ENCODE data around the gene CDH12.

CDH12 gene

DNA sequence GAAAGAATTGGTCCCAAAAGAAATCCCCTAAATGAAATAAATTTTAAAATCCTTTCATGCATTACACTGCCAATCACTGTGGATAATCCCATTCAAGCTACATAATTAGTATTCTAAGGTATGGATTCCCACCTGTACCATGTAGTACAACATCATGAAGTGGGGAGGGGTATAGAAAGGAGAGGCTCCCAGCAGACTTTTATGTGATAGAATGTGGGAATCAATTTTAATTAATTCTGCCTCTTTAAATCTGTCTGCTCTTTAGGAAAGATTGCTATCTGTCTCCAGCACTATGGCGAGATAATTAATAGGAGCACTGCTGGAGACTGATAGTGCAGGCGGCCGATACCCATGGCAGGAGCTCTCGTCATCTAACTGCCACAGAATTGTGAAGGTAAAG, 95.4 kb downstream of the CDH12 start:
- DNase-seq: no peak

DNA sequence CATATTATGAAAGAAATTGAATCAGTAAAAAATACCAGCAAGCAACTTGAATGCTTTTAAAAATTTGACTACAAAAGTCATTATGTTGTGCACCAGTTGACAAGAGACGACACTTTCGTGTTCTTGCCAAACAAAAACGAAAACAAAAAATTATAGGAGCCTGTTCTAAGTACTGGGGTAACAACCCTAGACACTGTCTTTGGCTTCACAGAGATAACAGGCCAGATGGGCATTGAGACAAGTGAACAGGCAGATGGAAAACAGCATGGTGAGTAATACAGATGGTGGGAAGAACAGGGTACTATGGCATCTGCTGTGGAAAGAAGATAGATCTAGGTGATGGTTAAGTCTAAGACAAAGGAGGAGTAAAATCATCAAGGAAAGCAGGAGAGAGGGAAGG, 99.0 kb downstream of the CDH12 start:
- no peak for DNase-seq

DNA sequence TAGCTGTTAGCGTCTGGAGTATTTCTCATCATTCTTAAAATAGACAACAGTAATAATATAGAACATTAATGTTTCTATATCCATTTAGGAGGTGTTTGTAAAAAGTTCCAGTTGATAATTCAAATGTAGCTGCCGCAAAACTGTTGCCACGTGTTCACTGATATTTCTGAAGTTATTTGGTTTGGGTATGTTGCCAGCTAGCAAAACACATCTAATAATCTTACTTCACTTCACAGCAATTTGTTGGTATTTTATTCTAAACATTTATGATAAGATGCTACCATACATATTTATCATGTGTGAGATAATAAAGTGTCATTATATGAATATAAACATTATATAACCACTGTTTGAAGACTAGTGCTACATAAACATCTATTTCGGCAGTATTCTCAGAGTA, 101.6 kb downstream of the CDH12 start:
- DNase-seq: no peak

DNA sequence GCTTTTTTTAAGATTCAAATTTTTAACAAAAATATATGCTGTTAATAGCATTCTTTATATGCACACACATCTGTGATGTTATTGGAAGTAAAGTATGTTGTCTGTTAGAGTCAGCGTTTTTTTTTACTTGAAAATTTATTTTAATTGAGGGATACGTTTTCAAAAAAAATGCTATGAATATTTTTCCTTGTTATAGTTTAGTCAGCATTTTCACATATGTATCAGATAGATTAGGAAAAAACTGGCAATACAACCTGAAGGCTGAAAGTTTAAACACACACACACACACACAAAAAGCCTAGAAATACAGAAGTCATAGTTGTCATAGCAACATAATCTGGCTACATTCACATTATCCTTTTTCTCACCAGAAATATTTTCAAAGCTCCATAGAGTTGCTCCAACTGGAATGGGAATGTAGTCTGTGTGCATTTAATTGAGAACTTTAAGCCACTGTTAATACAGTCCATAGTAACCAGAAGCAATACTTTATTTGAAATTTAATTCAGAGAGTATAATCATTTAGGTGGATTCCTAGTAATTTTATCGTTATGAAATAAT, 116.6 kb downstream of the CDH12 start:
- no peak for DNase-seq

DNA sequence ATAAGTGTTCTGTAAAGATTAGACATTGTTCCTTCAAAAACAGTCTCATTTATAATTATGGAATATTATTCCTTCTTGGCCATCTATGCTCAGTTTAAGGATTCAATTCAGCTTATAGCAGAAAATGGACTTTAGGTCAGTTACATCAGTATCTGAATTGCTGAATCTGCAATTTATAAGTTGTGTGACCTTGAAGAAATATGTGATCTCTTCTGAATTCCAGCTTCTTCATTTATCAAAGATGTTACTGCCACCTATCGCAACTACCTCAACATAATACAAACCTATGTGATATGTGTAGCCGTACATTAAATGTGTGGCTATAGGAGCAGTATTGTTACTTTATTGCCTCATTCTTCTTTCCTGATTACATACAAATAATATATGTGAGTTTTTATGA, 118.2 kb downstream of the CDH12 start:
- DNase-seq: no peak

DNA sequence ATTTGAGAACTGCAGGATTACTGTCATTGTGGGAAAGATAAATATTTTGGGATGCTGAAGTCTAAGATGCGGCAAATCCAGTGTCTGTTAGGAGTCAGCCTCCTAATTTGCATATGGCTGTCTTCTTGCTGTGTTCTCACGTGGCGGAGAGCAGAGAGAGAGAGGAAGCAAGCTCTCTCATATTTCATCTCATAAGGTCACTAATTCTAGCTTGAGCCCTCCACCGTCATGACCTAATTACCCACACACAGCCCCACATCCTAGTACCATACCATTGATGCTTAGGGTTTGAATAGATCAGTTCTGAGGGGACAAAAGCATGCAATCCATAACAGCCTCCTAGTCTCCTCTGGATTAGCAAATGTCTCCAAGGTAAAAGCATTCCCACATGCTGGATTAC, 124.5 kb downstream of the CDH12 start:
- no peak for DNase-seq

DNA sequence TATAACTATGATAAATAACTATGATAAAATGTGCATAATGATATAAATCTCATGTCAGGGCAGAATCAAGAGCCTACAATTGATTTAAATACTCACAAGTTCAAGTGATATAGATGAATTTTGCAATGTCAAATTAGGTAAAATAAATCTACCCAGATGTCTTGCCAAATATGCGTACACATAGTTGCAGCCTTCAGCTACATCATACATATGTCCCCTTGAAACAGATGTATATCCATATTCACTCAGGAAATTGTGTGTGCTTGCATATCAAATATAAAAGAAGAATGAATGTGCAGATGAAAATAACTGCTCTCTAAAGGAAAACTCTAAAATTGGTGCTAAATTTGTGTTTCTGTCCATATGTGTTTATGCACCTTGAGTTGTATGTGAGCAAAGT, 130.7 kb downstream of the CDH12 start:
- no peak for DNase-seq

DNA sequence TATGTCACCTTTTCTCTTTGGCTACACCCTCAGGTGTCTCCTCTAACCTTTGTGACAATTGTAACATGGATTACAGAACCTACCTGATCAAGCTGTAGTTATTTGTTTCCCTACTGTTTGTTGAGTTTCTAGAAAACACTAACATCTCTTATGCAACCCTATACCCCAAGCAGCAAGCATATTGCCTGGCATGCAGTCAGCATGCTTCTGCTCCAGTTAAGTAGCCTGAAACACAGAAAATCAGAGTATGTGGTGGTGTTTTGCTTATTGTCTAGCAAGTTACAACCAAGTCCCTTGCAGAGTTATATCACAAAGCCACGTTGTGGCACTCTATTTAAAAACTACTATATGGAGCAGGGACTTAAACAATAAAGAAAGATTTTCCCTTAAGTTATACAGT, 131.1 kb downstream of the CDH12 start:
- DNase-seq: no peak

DNA sequence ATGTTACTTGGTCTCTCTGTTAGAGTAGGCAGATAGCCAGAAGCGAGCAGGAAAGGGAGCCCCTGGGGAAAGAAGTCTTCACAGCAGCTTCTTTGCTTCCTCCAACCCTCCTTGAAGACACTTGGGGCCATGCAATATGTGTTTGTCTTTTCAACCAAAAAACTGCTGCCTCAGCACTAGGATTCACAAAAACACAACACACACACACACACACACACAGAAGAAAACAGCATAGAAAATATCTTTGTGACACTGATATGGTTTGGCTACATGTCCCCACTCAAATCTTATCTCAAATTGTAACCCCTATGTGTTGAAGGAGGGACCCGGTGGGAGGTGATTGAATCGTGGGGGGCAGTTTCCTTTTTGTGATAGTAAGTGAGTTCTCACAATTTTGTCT, 133.3 kb downstream of the CDH12 start:
- no peak for DNase-seq

DNA sequence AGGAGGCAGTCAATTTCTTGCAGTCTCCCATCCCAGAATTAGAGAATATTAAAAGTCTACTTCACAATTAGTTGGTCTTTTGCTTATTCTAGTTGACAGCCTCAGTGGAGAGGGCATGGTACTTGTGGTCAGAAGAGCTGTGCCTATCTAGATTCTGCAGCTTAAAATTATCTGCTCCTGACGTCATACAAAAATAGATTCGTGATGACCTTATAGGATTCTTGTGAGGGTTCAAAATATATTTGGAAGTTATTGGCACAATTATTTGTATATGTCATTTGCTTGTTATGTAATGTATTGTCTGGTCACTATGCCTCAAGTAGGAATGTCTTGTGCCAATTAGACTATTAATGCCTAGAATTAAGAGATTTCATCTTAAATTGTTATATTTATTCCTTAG, 142.5 kb downstream of the CDH12 start:
- no peak for DNase-seq

DNA sequence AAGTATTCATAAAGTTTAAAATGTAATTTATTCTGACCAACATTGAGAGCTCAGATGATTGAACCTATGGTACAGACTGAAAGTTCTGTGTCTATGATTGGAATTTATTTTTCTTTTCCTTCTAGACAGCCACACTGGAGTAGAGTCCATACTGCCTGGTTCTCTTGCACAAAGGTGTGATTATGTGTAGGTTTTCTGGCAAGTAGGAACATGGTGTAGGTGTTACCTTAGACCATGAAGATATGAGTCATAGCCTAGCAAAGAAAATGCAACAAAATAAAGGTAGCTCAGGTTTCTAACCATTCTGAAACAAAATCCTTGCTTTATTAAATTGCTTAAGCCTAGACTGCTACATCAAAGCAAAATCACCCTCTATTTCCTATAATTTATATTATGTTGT, 143.4 kb downstream of the CDH12 start:
- DNase-seq: no peak

DNA sequence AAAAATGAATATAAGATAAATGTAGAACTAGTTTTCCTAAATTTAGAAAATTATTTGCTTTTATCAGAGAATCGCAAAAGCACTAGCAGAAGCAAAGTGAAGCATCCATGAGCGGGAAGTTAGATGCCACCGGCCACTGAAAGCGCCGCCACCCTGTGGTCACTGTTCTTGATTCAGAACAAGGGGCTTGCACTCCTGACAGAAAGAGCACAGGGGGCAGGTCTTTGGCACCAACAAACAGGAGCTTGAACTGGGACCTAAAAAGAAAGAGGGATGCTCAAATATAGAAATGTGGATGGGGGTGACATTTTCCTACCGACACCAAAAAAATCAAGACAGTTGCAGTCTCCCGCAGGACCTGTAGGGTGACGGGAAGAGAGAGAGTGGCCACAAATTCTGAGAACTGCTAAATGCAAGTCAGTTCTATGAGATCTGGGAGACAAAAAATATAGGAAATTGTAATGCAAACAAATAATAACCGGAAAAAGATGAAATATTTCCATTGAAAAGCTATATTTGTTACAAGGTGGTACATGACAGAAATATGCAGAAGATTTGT, 144.3 kb downstream of the CDH12 start:
- no peak for DNase-seq

DNA sequence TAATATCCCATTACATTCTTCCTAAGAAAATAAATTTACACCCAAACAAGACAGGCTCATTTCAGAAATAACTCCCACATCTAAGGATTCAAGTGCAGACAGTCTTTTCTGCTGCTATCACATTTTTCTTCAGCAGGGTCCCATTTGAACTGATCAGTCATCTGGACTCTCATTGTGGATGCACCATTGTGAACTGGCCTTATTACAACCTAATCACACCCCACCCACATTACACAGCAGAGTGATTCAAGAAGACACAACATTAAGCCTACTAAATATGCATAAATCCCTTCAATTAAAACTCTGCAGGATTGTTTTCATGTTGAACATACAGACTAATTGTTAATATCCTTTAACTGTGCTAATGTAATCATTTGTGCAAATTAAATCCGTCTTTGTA, 146.2 kb downstream of the CDH12 start:
- no peak for DNase-seq

DNA sequence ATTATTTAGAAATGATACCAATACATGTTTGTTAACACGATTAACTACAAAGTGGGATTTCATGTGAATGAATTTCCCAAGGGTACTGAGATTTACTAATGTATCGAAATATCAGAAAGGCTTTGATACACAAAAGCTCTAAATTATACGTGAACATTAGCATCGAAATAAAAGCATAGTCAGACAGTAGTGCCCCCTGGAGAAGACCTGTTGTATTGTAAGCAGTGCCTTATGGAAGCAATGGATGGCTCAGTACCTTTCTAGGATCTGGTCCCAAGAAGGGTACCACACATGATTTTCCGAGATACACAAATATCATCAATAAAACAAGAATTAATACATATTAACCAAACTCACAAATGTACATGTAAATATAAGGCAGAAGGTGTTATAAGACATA, 153.8 kb downstream of the CDH12 start:
- DNase-seq: no peak

DNA sequence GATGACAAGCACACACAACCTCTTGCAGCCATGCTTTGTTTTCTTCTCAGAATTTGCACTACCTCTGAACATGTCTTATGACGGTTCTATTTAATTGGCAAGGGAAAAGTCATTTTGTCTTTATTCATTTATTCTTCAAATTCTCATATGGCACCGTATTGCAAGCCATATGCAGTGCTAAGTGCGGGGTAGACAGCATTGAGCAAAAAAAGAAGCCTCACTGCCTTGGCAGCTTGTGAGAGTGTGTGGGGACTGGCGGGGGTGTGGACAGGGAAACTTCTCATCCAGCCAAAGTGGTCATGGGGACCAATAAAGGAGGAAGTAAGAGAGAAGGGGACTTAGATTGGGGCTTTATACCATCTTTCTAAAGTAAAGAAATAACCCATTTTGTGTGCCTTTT, 160.0 kb downstream of the CDH12 start:
- DNase-seq: no peak

DNA sequence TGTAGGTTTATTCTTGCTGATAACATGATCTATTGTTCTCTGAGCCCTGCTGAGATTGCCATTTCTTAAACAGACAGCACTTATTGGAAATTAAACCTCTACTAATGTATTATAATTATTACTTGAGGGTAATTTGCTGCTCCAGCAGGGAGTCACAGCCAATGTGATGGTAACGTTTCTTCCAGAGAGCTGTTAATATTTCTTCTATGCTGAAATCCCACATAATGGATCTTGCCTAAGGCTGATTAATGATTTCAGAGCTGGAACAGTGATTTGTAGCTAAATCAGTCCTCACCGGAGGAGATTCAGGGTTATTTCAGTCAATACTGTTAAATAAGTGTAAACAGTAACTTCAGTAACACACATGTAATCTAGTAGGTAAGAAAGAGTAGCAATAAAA, 170.1 kb downstream of the CDH12 start:
- no peak for DNase-seq

DNA sequence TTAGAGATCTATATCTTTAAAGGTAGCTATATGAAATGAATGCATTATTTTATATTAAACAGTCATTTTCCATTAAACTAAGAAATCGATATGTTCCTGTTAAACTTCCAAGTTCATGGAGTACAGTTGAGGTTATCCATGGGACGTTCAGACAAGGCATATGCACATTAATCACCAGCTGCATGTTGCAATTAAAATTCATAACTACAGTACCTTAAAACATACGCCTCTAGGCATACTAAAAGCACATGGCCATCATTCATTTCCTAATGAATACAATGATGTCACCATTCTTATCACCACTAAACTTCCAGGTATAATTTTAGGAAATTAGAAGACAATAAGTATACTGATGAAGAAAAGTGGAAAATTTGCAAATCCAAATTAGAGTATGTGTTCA, 174.3 kb downstream of the CDH12 start:
- no peak for DNase-seq

DNA sequence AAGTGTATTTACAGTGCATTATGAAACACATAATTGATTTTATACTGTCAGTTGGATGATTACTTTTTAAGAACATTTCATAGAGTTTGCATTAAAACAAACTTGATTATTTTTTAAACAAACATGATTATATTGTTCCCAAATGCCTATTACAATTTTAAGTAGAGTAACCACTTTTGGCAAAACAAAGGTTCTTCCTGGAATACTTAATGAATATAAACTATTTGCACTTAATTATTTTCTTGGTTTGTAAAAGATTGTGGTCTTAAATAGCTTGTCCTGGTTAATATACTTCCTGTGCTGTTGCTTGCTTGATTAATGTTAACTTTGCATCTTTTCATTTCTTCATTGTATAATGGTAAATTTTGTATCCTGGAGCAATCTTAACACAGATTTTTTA, 180.0 kb downstream of the CDH12 start:
- DNase-seq: no peak

DNA sequence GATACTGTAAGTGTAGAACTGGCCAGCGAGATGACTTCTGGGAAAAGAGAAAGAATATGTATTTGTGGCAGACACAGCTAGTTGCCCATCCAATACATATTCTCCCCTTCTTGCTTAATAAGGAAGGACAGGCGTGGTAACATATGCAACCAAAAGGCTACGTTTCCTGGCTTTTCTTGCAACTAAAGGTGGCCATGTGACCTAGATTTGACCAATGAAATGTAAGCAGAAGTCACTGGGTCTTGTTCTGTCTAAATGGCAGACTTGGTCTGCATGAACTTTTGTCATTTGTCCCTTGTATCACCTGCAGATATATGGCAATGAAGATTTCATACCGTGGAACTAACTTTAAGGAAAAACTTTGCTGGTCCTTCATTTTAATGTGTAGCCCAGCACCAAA, 183.8 kb downstream of the CDH12 start:
- DNase-seq: no peak

DNA sequence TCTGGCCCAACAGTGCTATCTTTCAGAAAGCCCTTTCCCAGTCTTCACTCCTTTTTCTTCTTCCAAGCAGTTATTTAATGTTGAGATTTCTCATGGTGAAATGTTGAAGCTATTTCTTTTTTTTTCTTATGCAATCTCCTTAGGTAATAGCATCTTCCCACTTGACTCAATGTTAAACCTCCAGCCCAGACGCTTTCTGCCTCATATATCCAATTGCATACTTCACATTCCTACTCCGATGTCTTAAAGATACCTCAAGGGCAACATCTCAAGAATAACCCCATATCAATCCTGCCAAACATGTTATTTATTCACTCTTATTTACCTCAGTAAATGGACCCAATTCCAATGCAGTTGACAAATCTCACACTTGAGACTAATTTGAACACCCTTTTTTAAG, 187.3 kb downstream of the CDH12 start:
- no peak for DNase-seq

DNA sequence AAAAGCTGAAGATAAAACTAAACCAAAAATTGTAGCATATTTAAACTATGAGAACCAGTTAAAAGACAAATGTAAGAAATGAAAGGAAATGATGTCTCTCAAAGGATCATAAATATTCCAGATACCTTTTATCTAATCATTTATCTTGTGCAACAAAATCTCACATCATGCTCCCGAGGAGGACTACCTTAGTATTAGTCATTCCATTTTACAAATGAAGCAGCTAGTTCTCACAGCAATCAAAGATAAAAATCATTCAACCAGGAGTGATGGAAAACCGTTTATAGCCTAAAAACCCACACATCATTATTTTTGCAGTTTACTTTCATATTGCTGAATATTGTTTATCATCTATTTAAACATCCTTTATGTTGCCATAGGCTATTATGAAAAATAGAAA, 190.0 kb downstream of the CDH12 start:
- DNase-seq: no peak

DNA sequence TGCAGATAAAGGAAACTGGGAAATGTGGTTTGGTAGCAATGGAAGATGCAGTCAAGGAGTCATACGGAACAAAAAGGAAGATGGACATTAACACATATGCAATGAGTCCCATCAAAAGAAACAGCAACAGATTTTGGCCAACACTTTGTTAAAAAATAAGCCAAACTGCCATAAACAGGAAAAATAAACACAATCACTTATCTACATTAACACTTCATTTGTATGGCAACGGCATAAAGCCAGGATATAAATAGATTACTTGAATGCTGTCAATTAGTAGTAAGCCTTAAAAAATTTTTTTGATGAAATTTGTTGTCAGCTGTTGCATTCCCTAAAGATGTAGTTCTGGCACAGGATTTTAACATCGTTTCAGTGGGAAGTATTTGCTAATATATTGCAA, 190.8 kb downstream of the CDH12 start:
- DNase-seq: no peak

DNA sequence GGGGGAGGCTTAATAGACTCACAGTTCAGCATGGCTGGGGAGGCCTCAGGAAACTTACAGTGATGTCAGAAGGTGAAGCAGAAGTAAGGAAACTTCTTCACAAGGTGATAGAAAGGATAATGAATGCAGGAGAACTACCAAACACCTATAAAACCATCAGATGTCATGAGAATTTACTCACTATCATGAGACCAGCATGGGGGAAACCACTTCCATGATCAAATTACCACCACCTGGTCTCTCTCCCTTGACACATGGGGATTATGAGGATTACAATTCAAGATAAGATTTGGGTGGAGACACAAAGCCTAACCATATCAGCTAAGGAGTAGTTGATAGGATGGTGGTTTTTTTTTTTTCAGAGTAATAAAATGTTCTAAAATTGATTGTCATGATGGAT, 201.8 kb downstream of the CDH12 start:
- no peak for DNase-seq

DNA sequence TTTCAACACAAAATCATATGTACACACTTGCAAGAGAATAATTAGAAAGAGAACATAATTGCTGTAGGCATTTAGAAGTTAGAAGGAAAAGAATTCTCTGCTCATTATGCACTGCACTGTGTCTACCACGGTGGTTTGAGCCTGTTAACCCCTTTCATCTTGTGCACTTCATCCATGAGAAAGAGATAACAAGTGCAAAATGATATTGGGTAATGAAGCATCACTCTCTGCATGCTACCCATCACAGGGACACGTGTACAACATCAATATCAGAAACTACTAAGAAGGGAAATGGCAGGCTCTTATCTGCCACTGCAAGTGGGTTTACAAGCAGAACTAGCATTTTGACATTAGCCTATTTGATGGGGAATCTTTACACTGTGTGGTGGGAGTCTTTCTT, 202.6 kb downstream of the CDH12 start:
- DNase-seq: no peak

DNA sequence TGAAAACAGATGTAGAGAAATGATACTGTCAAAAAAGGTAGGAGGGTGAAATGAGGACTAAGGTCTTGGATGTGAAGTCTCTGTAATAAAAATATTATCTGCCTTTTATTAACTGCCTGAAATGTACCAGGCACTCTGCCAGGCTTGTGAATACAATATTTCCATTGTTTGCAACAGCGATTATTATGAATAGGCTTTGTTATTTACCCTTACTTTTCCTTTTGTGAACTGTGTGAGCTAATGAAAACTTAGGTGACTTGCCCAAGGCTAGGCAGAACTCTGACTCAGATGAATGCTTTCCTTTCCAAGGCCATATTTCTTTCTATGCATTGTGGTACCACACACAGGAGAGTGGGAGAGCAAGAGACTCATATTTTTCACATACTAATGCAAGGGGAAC, 204.1 kb downstream of the CDH12 start:
- DNase-seq: no peak

DNA sequence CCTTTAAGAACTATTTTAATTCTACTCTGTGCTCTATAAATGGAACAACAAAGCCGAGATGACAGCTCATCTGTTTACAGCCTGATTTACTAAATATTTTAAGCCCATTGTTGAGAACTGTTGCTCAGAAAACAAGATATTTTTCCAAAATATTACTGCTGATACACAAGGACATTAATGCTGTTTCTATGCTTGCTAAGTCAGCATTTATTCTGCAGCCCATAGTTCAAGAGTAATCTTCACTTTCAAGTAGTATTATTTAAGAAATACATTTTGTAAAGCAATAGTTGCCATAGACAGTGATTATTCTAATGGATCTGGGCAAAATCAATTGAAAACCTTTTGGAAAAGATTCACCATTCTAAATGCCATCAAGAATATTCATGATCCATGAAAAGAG, 208.3 kb downstream of the CDH12 start:
- no peak for DNase-seq

Measured in T-helper 2 cell (primary cell).